ENCODE results near the gene OSM.

DNA sequence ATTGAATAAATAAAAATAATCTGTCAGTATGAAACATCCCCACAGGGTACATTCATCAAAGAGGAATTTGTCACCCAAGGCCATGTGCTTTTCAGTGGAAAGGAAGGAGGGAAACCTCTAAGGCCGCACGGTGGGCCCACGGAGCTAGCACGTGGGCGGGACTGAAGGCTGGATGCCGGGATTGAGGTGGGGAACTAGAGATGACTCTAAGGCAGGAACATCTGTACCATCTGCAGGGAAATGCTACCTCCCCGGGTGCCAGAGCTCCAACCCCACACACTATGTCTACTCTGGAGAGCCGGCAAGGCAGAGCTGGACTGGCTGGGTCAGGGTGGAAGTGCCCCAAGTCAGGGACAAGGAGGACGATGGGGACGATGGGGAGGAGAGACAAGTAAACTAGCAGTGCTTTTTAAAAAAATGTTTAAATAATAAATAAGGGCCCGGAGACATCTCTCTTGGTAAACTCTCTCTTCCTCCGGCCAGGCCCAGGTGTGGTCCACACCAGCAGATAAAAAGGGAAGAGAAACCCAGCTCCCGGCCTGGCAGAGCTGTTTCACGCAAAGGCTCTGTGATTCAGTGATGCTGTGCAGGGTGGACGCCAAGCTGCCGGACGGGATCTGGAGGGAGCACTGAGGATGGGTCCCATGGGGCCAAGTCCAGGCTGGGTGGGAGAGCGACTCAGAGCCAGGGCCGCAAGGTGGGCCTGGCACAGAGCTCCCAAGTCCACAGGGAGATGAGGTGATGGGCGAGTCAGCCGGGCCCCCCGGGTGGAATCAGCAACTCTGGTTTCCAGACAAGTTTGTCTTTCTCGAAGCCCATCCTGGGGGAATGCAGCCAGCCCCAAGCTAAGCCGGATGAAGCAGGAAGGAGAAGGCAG is 25.9 kb downstream of the OSM start:
- TF ChIP-seq, protein P1, sequence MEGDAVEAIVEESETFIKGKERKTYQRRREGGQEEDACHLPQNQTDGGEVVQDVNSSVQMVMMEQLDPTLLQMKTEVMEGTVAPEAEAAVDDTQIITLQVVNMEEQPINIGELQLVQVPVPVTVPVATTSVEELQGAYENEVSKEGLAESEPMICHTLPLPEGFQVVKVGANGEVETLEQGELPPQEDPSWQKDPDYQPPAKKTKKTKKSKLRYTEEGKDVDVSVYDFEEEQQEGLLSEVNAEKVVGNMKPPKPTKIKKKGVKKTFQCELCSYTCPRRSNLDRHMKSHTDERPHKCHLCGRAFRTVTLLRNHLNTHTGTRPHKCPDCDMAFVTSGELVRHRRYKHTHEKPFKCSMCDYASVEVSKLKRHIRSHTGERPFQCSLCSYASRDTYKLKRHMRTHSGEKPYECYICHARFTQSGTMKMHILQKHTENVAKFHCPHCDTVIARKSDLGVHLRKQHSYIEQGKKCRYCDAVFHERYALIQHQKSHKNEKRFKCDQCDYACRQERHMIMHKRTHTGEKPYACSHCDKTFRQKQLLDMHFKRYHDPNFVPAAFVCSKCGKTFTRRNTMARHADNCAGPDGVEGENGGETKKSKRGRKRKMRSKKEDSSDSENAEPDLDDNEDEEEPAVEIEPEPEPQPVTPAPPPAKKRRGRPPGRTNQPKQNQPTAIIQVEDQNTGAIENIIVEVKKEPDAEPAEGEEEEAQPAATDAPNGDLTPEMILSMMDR (IDR thresholded peaks at IDR 0.05), result no peak
- TF ChIP-seq POLR2AphosphoS5 (IDR thresholded peaks at IDR 0.05) (no peak), POLR2A (IDR thresholded peaks at IDR 0.05) (no peak)
